Measurements from ENCODE around the gene SRRM2. TPM values are rescaled to one million over a fixed set of nuclear protein-coding genes. Genes with fewer than 3 reads are reported as not detected.

Gene SRRM2
- total and polyA plus RNA-seq, 9 of the 15 experiments (the other 6 are each of a cell fraction or from before 2014, with no cell fraction given), result 26.7 to 563 (median 81.1) TPM

- no peak for TF ChIP-seq POLR2AphosphoS5 (IDR thresholded peaks at IDR 0.05; ENCODE audit: control insufficient read depth, insufficient read depth, low read depth, low read length)
- TF ChIP-seq ZNF57 (CRISPR knock-in tag; IDR thresholded peaks at IDR 0.05), result no peak
- peak; percentile 68; the same call in 1 of the 2 replicates for TF ChIP-seq LCOR (CRISPR knock-in tag; IDR thresholded peaks at IDR 0.05)
- TF ChIP-seq, protein P1, sequence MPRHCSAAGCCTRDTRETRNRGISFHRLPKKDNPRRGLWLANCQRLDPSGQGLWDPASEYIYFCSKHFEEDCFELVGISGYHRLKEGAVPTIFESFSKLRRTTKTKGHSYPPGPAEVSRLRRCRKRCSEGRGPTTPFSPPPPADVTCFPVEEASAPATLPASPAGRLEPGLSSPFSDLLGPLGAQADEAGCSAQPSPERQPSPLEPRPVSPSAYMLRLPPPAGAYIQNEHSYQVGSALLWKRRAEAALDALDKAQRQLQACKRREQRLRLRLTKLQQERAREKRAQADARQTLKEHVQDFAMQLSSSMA (CRISPR knock-in tag; IDR thresholded peaks at IDR 0.05), result no peak
- TF ChIP-seq, protein P2, sequence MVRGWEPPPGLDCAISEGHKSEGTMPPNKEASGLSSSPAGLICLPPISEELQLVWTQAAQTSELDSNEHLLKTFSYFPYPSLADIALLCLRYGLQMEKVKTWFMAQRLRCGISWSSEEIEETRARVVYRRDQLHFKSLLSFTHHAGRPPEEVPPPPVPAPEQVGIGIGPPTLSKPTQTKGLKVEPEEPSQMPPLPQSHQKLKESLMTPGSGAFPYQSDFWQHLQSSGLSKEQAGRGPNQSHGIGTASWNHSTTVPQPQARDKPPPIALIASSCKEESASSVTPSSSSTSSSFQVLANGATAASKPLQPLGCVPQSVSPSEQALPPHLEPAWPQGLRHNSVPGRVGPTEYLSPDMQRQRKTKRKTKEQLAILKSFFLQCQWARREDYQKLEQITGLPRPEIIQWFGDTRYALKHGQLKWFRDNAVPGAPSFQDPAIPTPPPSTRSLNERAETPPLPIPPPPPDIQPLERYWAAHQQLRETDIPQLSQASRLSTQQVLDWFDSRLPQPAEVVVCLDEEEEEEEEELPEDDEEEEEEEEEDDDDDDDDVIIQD (CRISPR knock-in tag; IDR thresholded peaks at IDR 0.05), result no peak
- TF ChIP-seq, protein P3, sequence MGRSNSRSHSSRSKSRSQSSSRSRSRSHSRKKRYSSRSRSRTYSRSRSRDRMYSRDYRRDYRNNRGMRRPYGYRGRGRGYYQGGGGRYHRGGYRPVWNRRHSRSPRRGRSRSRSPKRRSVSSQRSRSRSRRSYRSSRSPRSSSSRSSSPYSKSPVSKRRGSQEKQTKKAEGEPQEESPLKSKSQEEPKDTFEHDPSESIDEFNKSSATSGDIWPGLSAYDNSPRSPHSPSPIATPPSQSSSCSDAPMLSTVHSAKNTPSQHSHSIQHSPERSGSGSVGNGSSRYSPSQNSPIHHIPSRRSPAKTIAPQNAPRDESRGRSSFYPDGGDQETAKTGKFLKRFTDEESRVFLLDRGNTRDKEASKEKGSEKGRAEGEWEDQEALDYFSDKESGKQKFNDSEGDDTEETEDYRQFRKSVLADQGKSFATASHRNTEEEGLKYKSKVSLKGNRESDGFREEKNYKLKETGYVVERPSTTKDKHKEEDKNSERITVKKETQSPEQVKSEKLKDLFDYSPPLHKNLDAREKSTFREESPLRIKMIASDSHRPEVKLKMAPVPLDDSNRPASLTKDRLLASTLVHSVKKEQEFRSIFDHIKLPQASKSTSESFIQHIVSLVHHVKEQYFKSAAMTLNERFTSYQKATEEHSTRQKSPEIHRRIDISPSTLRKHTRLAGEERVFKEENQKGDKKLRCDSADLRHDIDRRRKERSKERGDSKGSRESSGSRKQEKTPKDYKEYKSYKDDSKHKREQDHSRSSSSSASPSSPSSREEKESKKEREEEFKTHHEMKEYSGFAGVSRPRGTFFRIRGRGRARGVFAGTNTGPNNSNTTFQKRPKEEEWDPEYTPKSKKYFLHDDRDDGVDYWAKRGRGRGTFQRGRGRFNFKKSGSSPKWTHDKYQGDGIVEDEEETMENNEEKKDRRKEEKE (IDR thresholded peaks at IDR 0.05; ENCODE audit: borderline replicate concordance in 1 of 2, control insufficient read depth in 1 of 2, low read depth in 2 of 2, low read length in 1 of 2), result 0 out of 4 replicates have a peak, but pooled peaks of 1 of the 2 experiments have one; percentile 69
- TF ChIP-seq HDAC8 (tag; IDR thresholded peaks at IDR 0.05), result no peak
- peak; percentile 65; the same call in 1 of the 2 replicates for TF ChIP-seq SMAD4 (CRISPR knock-in tag; conservative IDR thresholded peaks at IDR 0.05)
- no peak for TF ChIP-seq SRSF3 (IDR thresholded peaks at IDR 0.05; ENCODE audit: insufficient read depth, low read length)
- TF ChIP-seq CCNT2 (IDR thresholded peaks at IDR 0.05; ENCODE audit: borderline replicate concordance, extremely low read depth, insufficient read length, low read depth, low read length), result peak; percentile 86
- no peak for TF ChIP-seq ARID3A (IDR thresholded peaks at IDR 0.05; ENCODE audit: borderline replicate concordance, low read depth, low read length)
- TF ChIP-seq POLR3G (IDR thresholded peaks at IDR 0.05; ENCODE audit: extremely low read depth, insufficient read length, insufficient replicate concordance), result no peak
- TF ChIP-seq MBD2 (IDR thresholded peaks at IDR 0.05; ENCODE audit: borderline replicate concordance, low read depth), result 0 out of 2 replicates have a peak, but pooled peaks have one; percentile 26
- no peak for TF ChIP-seq EZH2 (IDR thresholded peaks at IDR 0.05; ENCODE audit: borderline replicate concordance, low read depth, low read length)
- peak; percentile 87 to 96 for TF ChIP-seq E2F6 (IDR thresholded peaks at IDR 0.05; ENCODE audit: borderline replicate concordance in 1 of 2, extremely low read depth in 1 of 2, insufficient read depth in 1 of 2, insufficient read length in 1 of 2, low read depth in 1 of 2, low read length in 1 of 2, poor library complexity in 1 of 2, severe bottlenecking in 1 of 2)
- no peak for TF ChIP-seq POLR2H (tag; IDR thresholded peaks at IDR 0.05; ENCODE audit: low read depth)
Observed at GRCh38 chr16:2752850-2753732, 653 bp downstream of the SRRM2 start (continued).
